Measurements from ENCODE around the gene TCP11L1. TPM values are rescaled to one million over a fixed set of nuclear protein-coding genes. Genes with fewer than 3 reads are reported as not detected.
"Not testable (repeated sequence)": the region's sequence is repeated elsewhere in the genome, so short reads cannot be mapped to it uniquely, and the experiment has no call there.

The TCP11L1 gene
- total RNA-seq, 1 donor from 2014 or later, result 8.7 TPM

GRCh38 chr11:33045551-33046255 lies 6.3 kb downstream of the TCP11L1 start:
- TF ChIP-seq CTCF (IDR thresholded peaks at IDR 0.05; ENCODE audit: insufficient read depth, low read length, severe bottlenecking), result no peak
- no peak overlapping the region for H3K4me3 ChIP-seq (ENCODE audit: low read depth, low read length)
- no peaks in the 10 kb centered on the region for H3K27me3 ChIP-seq (ENCODE audit: control insufficient read depth, insufficient read depth, low read length)
- H3K36me3 ChIP-seq (ENCODE audit: control insufficient read depth, insufficient read depth, low read length), result no peaks in the 10 kb centered on the region
- FAIRE-seq (no peak), DNase-seq (ENCODE audit: low read depth) (peak; percentile 82)

GRCh38 chr11:33048701-33049100 lies 9.3 kb downstream of the TCP11L1 start:
- H3K27me3 ChIP-seq (ENCODE audit: control insufficient read depth, insufficient read depth, low read length); H3K36me3 ChIP-seq (ENCODE audit: control insufficient read depth, insufficient read depth, low read length); H3K4me3 ChIP-seq (ENCODE audit: low read depth, low read length); FAIRE-seq; DNase-seq (ENCODE audit: low read depth): not testable (repeated sequence)

- not testable (repeated sequence) for DNase-seq (ENCODE audit: low read depth); FAIRE-seq; H3K27me3 ChIP-seq (ENCODE audit: control insufficient read depth, insufficient read depth, low read length); H3K4me3 ChIP-seq (ENCODE audit: low read depth, low read length); H3K36me3 ChIP-seq (ENCODE audit: control insufficient read depth, insufficient read depth, low read length)
These were observed 10.4 kb downstream of the TCP11L1 start for GRCh38 chr11:33049565-33050408.

GRCh38 chr11:33052231-33052630 lies 12.9 kb downstream of the TCP11L1 start:
- no peak for TF ChIP-seq CTCF (IDR thresholded peaks at IDR 0.05; ENCODE audit: insufficient read depth, low read length, severe bottlenecking)
- Histone ChIP-seq H3K4me3 (ENCODE audit: low read depth, low read length) (no peak overlapping the region), H3K27me3 (ENCODE audit: control insufficient read depth, insufficient read depth, low read length) (no peaks in the 10 kb centered on the region), H3K36me3 (ENCODE audit: control insufficient read depth, insufficient read depth, low read length) (no peaks in the 10 kb centered on the region)
- DNase-seq (ENCODE audit: low read depth) (no peak), FAIRE-seq (no peak)

GRCh38 chr11:33055375-33055774 lies 16.0 kb downstream of the TCP11L1 start:
- H3K4me3 ChIP-seq (ENCODE audit: low read depth, low read length), result no peak overlapping the region
- DNase-seq (ENCODE audit: low read depth) (no peak), FAIRE-seq (no peak)
- no peak for TF ChIP-seq CTCF (IDR thresholded peaks at IDR 0.05; ENCODE audit: insufficient read depth, low read length, severe bottlenecking)
- peaks cover 2% of the 10 kb centered on the region for H3K36me3 ChIP-seq (ENCODE audit: control insufficient read depth, insufficient read depth, low read length)
- H3K27me3 ChIP-seq (ENCODE audit: control insufficient read depth, insufficient read depth, low read length), result no peaks in the 10 kb centered on the region

GRCh38 chr11:33057284-33057683 lies 17.9 kb downstream of the TCP11L1 start:
- Histone ChIP-seq H3K27me3 (ENCODE audit: control insufficient read depth, insufficient read depth, low read length) (no peaks in the 10 kb centered on the region), H3K36me3 (ENCODE audit: control insufficient read depth, insufficient read depth, low read length) (peaks cover 2% of the 10 kb centered on the region), H3K4me3 (ENCODE audit: low read depth, low read length) (no peak overlapping the region)
- TF ChIP-seq CTCF (IDR thresholded peaks at IDR 0.05; ENCODE audit: insufficient read depth, low read length, severe bottlenecking), result no peak
- DNase-seq (ENCODE audit: low read depth) (no peak), FAIRE-seq (no peak)
